ENCODE results near the gene VMO1. TPM values are rescaled to one million over a fixed set of nuclear protein-coding genes. Genes with fewer than 3 reads are reported as not detected.

VMO1 gene
- 10 to 100 TPM in 1 of 4 donors, 1 to 10 TPM in 2, not detected in 1; 4.6 to 54.9 (median 5.7) TPM for total RNA-seq

GRCh38 chr17:4786106-4786511 lies at the start of gene VMO1:
VMO1 (minus strand) TSS chr17:4786364; CDS start chr17:4786352, 12 bp downstream.
- no peak for TF ChIP-seq CTCF (IDR thresholded peaks at IDR 0.05; ENCODE audit: low read depth)

DNA sequence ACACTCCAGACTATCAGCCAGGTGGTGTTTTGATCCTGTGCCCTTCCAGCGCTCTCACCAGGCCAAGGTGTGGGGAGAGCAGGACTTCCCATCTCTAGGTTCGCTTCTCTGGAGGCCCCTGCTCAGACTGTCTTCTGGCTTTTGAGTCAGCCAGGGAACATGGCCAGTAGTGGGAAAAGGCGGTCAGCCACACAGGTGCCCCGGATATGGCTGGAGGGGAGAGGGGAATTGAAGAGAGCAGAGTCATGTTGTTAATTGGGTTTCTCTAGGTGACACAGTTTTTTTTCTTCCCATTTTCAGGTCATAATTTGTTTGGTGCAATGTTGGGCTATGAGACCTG lies 48.5 kb upstream of the VMO1 start:
- TF ChIP-seq CTCF (IDR thresholded peaks at IDR 0.05; ENCODE audit: low read depth): no peak

- TF ChIP-seq CTCF (IDR thresholded peaks at IDR 0.05; ENCODE audit: low read depth): no peak
Measured at GRCh38 chr17:4833941-4834680, 47.9 kb upstream of the VMO1 start.

- TF ChIP-seq CTCF (IDR thresholded peaks at IDR 0.05; ENCODE audit: low read depth): no peak
Measured at GRCh38 chr17:4833178-4833940, 47.2 kb upstream of the VMO1 start, which contains the start of gene MINK1. MINK1 (plus strand) TSS chr17:4833340; CDS start chr17:4833584, 244 bp downstream.

DNA sequence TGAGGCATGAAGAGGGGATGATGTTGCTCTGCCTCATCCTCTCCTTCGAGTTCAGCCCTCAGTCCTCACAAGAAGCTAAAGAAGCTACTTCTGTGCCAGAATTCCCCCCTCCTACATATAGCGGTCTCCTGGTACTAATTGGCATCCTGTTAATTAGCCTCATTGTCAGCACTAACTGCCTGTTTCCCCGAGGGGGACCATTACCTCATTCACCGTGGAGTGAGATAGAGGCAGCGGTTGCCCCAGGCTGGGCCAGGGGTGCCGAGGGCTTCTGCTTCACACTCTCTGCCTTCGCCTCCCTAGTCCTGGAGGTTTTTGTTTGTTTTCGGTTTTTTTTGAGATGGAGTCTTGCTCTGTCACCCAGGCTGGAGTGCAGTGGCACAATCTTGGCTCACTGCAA lies 41.2 kb upstream of the VMO1 start:
- no peak for TF ChIP-seq CTCF (IDR thresholded peaks at IDR 0.05; ENCODE audit: low read depth)

- no peak for TF ChIP-seq CTCF (IDR thresholded peaks at IDR 0.05; ENCODE audit: low read depth)
Measured at GRCh38 chr17:4823373-4824089, 37.4 kb upstream of the VMO1 start.

DNA sequence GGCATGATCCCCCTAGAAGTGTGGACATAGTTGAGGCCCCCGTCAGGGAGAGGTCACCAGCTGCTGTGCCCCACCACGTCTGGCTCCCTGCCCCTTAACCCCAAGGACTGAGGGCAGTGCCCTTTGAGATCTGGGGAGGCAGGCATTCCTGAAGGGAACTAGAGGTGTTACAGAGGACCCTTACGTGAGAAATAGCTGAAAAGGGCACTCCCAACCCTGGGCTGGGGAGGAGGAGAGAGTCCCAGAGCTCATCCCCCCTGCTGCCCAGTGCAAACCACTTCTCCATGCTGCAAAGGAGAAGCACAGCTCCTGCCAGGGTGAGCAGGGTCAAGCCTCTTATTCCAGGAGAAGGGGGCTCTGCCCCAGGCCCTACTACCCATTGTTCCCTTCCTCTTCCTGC lies 36.7 kb upstream of the VMO1 start:
- TF ChIP-seq CTCF (IDR thresholded peaks at IDR 0.05; ENCODE audit: low read depth): no peak

Data from subcutaneous adipose tissue (tissue), 4 donors.